Hematopoietic multipotent progenitor cell treated with erythropoietin and hydrocortisone succinate and interleukin-3 and kit ligand, for 4 days (in vitro differentiated cells): ENCODE results near the gene BNIP3.

Experiments used
- DNase-seq: peaks from one replicate; pipeline ENCODE4 v3.0.0-alpha.2; 2015

Gene BNIP3

DNA sequence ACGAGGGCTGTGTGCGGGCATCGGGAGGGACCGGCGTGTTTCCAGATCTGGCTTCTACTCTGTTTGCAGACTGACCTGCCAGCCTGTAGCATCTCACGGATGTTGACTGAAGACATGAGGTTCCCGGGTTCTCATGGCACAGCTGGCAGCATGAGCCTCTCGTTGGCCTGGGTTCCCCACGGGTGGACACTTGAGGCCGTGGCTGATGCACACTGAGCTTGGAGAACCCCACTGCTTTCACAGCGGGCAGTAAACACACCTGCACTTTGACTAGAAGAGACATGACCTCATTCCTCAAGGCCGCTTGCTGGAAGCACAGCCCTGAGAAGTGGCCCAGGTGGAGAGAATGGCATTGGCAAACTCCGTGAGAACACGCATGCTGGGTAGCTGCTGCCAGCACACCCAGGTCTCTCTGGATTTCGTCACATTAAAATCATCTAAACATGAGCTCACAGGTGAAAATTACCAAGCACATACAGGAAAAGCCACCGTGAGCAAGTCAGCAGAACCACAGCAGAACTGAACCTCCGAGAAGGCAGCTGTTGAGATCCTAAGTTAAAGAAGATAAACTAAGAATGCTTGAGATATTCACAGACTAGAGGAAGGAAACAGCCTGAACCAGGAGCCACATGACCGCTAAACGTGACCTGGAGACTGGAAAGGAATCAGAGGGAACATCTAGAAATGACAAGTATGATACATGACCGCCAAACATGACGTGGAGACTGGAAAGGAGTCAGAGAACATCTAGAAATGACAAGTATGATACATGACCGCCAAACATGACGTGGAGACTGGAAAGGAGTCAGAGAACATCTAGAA, 32.5 kb downstream of the BNIP3 start:
- DNase-seq, result no peak

DNA sequence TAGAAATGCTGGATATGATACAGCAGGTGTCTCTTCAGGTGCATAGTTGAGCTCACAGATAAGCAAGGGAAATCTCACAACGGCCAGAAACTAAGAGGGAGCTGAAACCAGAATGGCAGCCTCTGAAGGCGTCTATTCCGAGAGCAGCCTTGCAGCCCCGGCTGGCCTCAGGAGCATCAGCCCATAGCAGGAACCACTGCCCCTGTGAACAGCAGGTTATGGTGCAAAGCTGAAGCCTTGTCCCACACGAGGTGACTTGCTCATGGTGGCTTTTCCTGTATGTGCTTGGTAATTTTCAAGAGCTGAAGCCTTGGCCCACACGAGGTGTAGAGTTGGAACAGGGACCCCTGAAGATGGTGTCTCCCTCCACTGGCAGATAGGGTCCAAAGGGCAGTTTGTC, 33.2 kb downstream of the BNIP3 start:
- no peak for DNase-seq

DNA sequence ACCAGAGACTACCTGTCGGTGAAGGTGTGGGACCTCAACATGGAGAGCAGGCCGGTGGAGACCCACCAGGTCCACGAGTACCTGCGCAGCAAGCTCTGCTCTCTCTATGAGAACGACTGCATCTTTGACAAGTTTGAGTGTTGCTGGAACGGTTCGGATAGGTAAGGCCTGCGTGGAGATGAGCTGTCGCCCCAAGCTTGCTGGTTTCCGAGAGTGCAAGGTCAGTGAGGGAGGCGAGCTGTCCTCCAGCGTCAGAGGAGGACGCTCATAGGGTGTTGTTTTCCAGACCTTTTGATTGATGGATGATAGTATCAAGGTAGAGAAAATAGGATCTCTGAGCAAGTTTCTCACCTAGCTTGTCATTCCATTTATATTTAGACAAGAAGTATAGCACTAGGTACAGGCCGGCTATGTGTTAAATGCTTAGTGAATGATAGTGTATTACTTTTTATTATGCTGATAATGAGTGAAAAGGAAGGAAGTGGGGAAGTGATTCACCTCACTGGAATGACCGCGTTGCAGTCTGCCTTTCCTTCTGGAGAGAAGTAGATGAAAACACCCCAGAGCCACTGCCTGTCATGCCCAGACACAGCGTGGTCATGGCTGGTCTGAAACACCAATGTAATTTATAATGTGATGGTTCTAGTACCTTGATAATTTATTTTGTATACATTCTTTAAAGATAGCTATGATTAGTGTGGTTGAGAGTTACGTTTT, 33.9 kb downstream of the BNIP3 start:
- DNase-seq, result no peak

DNA sequence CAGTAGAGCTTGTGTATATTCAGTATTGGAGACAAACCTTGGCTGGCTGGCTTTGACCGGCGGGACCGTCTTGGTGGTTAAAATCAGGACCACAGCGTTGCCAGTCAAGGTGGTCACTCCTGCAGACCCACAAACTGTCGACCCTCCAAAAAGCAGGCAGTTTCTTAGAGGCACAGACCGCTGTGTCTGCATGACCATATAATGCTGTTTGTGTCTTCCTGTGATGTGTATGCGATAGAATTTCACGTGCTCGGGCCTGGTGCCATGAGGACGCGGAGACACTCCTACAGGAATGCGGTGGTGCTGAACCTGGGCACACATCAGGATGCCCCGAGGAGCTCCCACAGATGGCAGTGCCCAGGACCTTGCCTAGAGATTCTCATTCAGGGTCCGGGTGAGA, 34.8 kb downstream of the BNIP3 start:
- DNase-seq, result no peak

- no peak for DNase-seq
Observed at GRCh38 chr10:131946321-131946751, 35.4 kb downstream of the BNIP3 start.

GRCh38 chr10:131944976-131945695, 36.6 kb downstream of the BNIP3 start:
- DNase-seq, result no peak

GRCh38 chr10:131944412-131944811, 37.3 kb downstream of the BNIP3 start:
- no peak for DNase-seq

DNA sequence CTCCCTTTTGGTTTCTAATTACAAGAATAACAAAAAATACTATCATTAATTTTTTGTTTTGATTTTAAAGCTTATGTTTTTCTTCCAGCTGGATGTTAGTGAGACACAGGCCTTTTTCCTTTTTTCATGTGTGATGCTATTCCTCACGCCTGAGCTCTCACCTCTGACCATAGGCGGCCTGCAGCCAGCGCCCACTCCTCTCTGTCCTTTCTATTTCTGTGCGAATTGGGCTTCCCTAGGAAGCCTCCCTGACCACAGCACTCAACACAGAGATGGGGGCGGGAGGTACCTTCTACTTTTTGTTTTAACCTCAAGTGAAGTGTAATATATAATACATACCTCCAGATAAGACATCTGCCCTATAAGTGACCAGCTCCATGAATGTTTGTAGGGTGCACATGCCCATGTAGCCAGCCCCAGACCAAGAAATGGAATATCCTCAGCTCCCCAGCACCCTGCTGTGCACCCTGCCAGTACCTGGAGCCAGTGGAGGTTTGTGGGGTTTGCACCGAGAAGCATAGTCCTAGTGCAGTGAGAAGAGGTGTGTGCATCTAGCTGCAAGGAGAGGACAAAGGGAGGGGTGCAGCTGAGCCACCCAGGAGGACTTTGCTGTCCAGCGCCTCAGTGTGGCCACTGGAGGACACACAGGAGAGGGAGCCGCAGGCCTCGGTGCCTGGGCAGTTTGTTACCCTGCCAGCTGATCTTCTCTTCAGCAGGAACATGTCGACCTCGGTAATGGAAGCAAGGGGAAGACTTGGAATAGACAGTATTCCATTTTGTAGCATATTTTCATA, 38.5 kb downstream of the BNIP3 start:
- peak; percentile 67 for DNase-seq

DNA sequence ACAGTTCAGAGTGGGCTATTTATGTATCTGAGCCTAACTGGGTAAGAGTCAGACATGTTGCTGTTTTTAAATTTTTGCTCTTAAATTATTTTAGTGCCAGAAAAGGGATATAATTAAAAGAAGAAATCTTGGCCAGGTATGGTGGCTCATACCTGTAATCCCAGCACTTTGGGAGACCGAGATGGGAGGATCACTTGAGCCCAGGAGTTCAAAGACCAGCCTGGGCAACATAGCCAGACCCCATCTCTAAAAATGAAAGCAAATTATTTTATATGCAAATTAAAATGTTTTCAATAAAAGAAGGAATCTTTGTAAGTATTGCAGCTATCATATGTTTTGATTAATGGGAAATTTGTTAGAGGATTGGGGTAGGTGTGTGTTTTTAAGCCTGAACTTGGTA, 39.3 kb downstream of the BNIP3 start:
- DNase-seq, result no peak

DNA sequence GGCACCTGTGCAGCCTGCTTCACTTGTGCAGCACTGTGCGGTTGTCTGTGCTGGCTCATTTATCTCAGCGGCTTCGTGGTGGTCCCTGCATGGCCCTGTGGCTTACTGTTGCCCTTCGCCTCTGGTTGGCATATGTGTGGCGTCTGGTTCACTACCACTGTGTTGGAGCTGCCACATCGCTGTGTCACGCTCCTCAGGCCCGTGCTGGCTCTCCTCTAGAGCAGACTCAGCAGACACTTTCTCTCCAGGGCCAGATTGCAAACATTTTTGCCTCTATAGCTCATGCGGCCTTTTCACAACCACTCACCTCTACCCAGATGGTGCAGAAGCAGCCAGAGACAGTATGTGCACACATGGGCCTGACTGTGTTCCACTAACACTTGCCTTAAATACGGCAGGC, 43.0 kb downstream of the BNIP3 start:
- no peak for DNase-seq

GRCh38 chr10:131937836-131938235, 43.9 kb downstream of the BNIP3 start:
- DNase-seq, result no peak

- no peak for DNase-seq
Observed at GRCh38 chr10:131936736-131937135, 45.0 kb downstream of the BNIP3 start.

GRCh38 chr10:131936294-131936693, 45.4 kb downstream of the BNIP3 start:
- no peak for DNase-seq

GRCh38 chr10:131935260-131935659, 46.5 kb downstream of the BNIP3 start:
- no peak for DNase-seq

DNA sequence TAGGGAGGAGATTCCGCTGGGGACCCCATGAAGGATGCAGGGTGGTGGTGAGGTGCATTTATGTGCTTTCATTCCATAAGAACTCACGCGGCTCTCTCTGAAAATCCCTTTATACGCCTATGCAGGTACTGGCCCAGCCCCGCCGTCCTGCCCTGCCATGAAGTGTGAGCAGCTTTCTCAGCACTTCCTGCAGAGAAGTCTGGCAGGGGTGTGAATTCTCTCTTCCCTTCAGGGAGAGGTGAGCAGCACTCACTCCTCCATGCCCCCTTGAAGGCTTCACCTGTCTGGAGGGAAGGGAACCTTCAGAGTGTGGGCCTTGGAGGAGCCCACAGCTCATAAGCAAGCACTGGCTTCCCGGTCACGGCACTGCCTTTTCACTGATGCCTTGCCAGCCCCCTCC, 47.0 kb downstream of the BNIP3 start:
- no peak for DNase-seq

GRCh38 chr10:131933696-131934086, 48.0 kb downstream of the BNIP3 start:
- DNase-seq, result no peak

- no peak for DNase-seq
Observed at GRCh38 chr10:131933016-131933695, 48.6 kb downstream of the BNIP3 start.

GRCh38 chr10:131931981-131932380, 49.7 kb downstream of the BNIP3 start:
- no peak for DNase-seq

GRCh38 chr10:131930586-131931330, 51.0 kb downstream of the BNIP3 start:
- no peak for DNase-seq

DNA sequence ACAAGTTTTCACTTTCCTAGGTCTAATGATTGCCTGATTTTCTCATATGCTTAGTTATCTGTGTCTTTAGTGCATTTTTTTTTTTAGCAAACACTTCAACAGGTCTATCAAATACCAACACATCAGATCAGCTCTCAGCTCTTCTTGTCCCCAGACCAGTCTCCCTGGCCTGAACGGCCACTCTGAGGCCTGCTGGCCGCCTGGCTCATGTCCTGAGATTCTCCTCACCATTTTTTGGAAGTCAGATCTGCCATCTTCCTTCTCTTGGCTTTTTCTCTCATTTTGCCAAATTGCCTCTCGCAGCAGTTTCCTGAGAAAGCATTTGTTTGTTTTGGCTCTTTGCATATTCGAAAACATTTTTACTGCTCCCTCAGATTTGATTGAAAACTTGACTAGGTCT, 51.6 kb downstream of the BNIP3 start:
- no peak for DNase-seq

- DNase-seq, result no peak
Observed at GRCh38 chr10:131929122-131929845, 52.4 kb downstream of the BNIP3 start.
